GM12801 (cell line): ENCODE results near the gene DYRK1A.

ENCODE experiments used
- CTCF ChIP-seq: IDR thresholded peaks from one replicate; pipeline ENCODE4 v1.5.1; 2011; ENCODE audit warnings: control low read depth; ENCODE audit not compliant: insufficient read length; ENCODE audit errors: extremely low read depth

Gene DYRK1A

GRCh38 chr21:37367703-37368540, 1.3 kb downstream of the DYRK1A start:
- TF ChIP-seq CTCF = no peak

GRCh38 chr21:37368541-37369279, 2.1 kb downstream of the DYRK1A start:
- TF ChIP-seq CTCF = no peak

- TF ChIP-seq CTCF = no peak
Measured at GRCh38 chr21:37369307-37369854, 2.8 kb downstream of the DYRK1A start.

GRCh38 chr21:37370152-37371040, 3.8 kb downstream of the DYRK1A start:
- no peak for TF ChIP-seq CTCF

GRCh38 chr21:37371041-37371397, 4.4 kb downstream of the DYRK1A start:
- no peak for TF ChIP-seq CTCF

- TF ChIP-seq CTCF = no peak
Measured at GRCh38 chr21:37372127-37372731, 5.7 kb downstream of the DYRK1A start.
